OCI-LY1 (cell line): ENCODE measurements around the gene CHADL.

Experiments
- H2AFZ ChIP-seq: fragments of 200-600 bp; sonication (generic), shearing (Covaris generic); 2 replicates; pipeline ENCODE4 v1.6.0; 2014; ENCODE audit warnings: antibody characterized with exemption, mild to moderate bottlenecking, low read length
- H3F3A ChIP-seq: fragments of 200-600 bp; sonication (generic), shearing (Covaris generic); 2 replicates; pipeline ENCODE4 v1.6.0; 2014; ENCODE audit warnings: mild to moderate bottlenecking, antibody characterized with exemption, low read length, moderate library complexity; ENCODE audit not compliant: insufficient read depth
- H3K27ac ChIP-seq: fragments of 200-600 bp; sonication (generic); 2 replicates; pipeline ENCODE4 v1.5.1; 2014; ENCODE audit warnings: low read length, mixed run types, mild to moderate bottlenecking, low read depth; ENCODE audit not compliant: poor library complexity, severe bottlenecking
- H3K27me3 ChIP-seq: fragments of 200-600 bp; sonication (generic); 2 replicates; pipeline ENCODE4 v1.6.0; 2014; ENCODE audit warnings: antibody characterized with exemption, mild to moderate bottlenecking, low read length, moderate library complexity; ENCODE audit not compliant: insufficient read depth
- H3K36me3 ChIP-seq: fragments of 200-600 bp; sonication (generic); 2 replicates; pipeline ENCODE4 v1.6.1; 2014; ENCODE audit warnings: mild to moderate bottlenecking, antibody characterized with exemption, low read length, moderate library complexity, mixed read lengths; ENCODE audit not compliant: insufficient read depth
- H3K4me1 ChIP-seq: fragments of 200-600 bp; sonication (generic); 2 replicates; pipeline ENCODE4 v1.5.1; 2014; ENCODE audit warnings: mild to moderate bottlenecking, low read length, moderate library complexity; ENCODE audit not compliant: insufficient read depth, severe bottlenecking
- H3K4me2 ChIP-seq: fragments of 200-600 bp; sonication (generic), shearing (Covaris generic); 2 replicates; pipeline ENCODE4 v1.6.1; 2014; ENCODE audit warnings: low read length
- H3K4me3 ChIP-seq: fragments of 200-600 bp; sonication (generic); 2 replicates; pipeline ENCODE4 v1.5.1; 2014; ENCODE audit warnings: low read length, low read depth, mild to moderate bottlenecking, mixed read lengths; ENCODE audit not compliant: poor library complexity, severe bottlenecking
- H3K79me2 ChIP-seq: fragments of 200-600 bp; shearing (Covaris generic); 2 replicates; pipeline ENCODE4 v1.6.1; 2016; ENCODE audit warnings: mixed run types, low read length, mixed read lengths; ENCODE audit not compliant: insufficient read depth
- H3K9ac ChIP-seq: fragments of 200-600 bp; sonication (generic), shearing (Covaris generic); 2 replicates; pipeline ENCODE4 v1.6.1; 2014; ENCODE audit warnings: mild to moderate bottlenecking, low read length, mixed read lengths
- H3K9me2 ChIP-seq: fragments of 200-600 bp; sonication (generic), shearing (Covaris generic); 2 replicates; pipeline ENCODE4 v1.6.1; 2014; ENCODE audit warnings: low read depth, mild to moderate bottlenecking, low read length, mixed read lengths
- H3K9me3 ChIP-seq: fragments of 200-600 bp; shearing (Covaris generic); 2 replicates; pipeline ENCODE4 v1.6.1; 2014; ENCODE audit warnings: low read length, mixed read lengths
- H4K20me1 ChIP-seq: fragments of 200-600 bp; sonication (generic), shearing (Covaris generic); 2 replicates; pipeline ENCODE4 v1.6.0; 2016; ENCODE audit warnings: mild to moderate bottlenecking, low read length; ENCODE audit not compliant: insufficient read depth
- CTCF ChIP-seq: fragments of 200-600 bp; sonication (generic), shearing (Covaris generic); IDR thresholded peaks from 2 replicates; pipeline ENCODE4 v1.5.1; 2017; ENCODE audit warnings: mild to moderate bottlenecking, antibody characterized with exemption, low read length, moderate library complexity, mixed read lengths
- EZH2 ChIP-seq: fragments of 200-600 bp; sonication (generic), shearing (Covaris generic); IDR thresholded peaks from 2 replicates; pipeline ENCODE4 v1.8.0; 2017; ENCODE audit warnings: borderline replicate concordance, mixed run types, mild to moderate bottlenecking, antibody characterized with exemption, low read length, moderate library complexity, mixed read lengths

CHADL gene

GRCh38 chr22:41217553-41218157 lies 23.1 kb downstream of the CHADL start:
- no peaks in the 10 kb centered on the region for H3K9me3 ChIP-seq
- no peaks in the 10 kb centered on the region for H3K27me3 ChIP-seq
- H3K9ac ChIP-seq, result no peak overlapping the region
- no peaks in the 10 kb centered on the region for H3F3A ChIP-seq
- H3K36me3 ChIP-seq, result peaks cover 74% of the 10 kb centered on the region
- no peaks in the 10 kb centered on the region for H3K79me2 ChIP-seq
- TF ChIP-seq EZH2 (no peak), CTCF (no peak)
- H3K4me2 ChIP-seq, result peak overlapping the region; percentile 28; the same call in 1 of the 2 replicates
- H3K27ac ChIP-seq, result peak overlapping the region; percentile 41
- peaks cover 13% of the 10 kb centered on the region for H3K4me1 ChIP-seq
- H2AFZ ChIP-seq, result no peak overlapping the region
- H3K9me2 ChIP-seq, result no peaks in the 10 kb centered on the region
- H4K20me1 ChIP-seq, result no peaks in the 10 kb centered on the region
- peak overlapping the region; percentile 13 for H3K4me3 ChIP-seq

- H3K79me2 ChIP-seq, result no peaks in the 10 kb centered on the region
- H3K27me3 ChIP-seq, result no peaks in the 10 kb centered on the region
- no peak overlapping the region for H2AFZ ChIP-seq
- no peak overlapping the region for H3K4me3 ChIP-seq
- no peak overlapping the region; the same call in 1 of the 2 replicates for H3K4me2 ChIP-seq
- H4K20me1 ChIP-seq, result no peaks in the 10 kb centered on the region
- H3K9me2 ChIP-seq, result no peaks in the 10 kb centered on the region
- no peaks in the 10 kb centered on the region for H3F3A ChIP-seq
- no peak overlapping the region for H3K9ac ChIP-seq
- peaks cover 13% of the 10 kb centered on the region for H3K4me1 ChIP-seq
- TF ChIP-seq EZH2, result no peak
- no peak for TF ChIP-seq CTCF
- no peaks in the 10 kb centered on the region for H3K9me3 ChIP-seq
- H3K36me3 ChIP-seq, result peaks cover 71% of the 10 kb centered on the region
- H3K27ac ChIP-seq, result peak overlapping the region; percentile 41
Measured at GRCh38 chr22:41216984-41217383, 23.7 kb downstream of the CHADL start.

GRCh38 chr22:41215926-41216325 lies 24.8 kb downstream of the CHADL start:
- Histone ChIP-seq H3F3A (no peaks in the 10 kb centered on the region), H3K4me2 (no peak overlapping the region), H3K36me3 (peaks cover 70% of the 10 kb centered on the region), H3K4me1 (peaks cover 13% of the 10 kb centered on the region), H3K9me2 (no peaks in the 10 kb centered on the region), H3K9me3 (no peaks in the 10 kb centered on the region), H3K27ac (no peak overlapping the region), H3K79me2 (no peaks in the 10 kb centered on the region), H2AFZ (no peak overlapping the region), H3K27me3 (no peaks in the 10 kb centered on the region), H4K20me1 (no peaks in the 10 kb centered on the region), H3K9ac (no peak overlapping the region), H3K4me3 (no peak overlapping the region)
- TF ChIP-seq CTCF (no peak), EZH2 (no peak)
